Stimulated activated CD4-positive, alpha-beta T cell treated with anti-CD3 and anti-CD28 coated beads, Interleukin-4, amount 100 ng/mL, for 48 hours (primary cell): ENCODE results near the gene LST1.

Source experiments
- DNase-seq, 2 donors: peaks; one replicate each; pipeline ENCODE4 v3.0.0-alpha.2; 2020; ENCODE audit warnings: low read depth in 2 of 2

LST1 gene

DNA sequence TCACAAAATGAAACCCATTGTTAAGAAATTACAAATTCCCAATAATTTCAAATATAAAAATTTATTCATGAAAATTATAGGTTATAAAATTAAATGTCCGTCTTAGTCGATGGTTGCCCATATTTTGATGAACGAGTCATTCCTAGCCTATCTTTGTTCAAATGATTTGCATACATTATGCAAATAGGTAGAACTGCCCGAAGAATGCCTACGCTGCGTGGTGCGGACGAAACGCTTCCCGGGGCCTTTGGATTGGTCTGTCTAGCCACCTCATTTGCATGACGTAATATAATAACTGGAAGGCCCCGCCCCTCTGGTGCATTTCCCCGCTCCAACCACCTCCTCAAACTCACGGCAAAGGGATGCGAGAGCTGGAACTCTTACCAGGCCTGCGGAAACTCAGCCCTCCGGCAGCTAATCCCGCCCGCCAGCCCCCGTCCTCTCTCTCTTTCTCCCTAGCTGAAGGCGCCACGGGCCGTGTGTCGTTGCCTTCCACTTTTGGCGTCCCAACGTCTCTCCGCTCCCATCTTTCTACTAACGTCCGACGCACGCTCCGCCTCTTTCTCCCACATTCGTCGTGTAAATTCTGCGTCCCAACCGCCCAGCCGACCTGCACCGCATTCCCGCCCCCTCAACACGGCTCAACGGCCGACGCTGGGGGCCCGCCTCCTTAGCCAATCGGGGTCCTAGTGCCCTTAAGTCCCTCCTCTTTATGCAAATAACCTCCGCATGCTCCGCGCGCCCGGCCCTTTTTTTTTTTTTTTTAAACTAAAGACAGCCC lies 33.9 kb downstream of the LST1 start:
- peak; percentile 91 to 96 for DNase-seq

DNA sequence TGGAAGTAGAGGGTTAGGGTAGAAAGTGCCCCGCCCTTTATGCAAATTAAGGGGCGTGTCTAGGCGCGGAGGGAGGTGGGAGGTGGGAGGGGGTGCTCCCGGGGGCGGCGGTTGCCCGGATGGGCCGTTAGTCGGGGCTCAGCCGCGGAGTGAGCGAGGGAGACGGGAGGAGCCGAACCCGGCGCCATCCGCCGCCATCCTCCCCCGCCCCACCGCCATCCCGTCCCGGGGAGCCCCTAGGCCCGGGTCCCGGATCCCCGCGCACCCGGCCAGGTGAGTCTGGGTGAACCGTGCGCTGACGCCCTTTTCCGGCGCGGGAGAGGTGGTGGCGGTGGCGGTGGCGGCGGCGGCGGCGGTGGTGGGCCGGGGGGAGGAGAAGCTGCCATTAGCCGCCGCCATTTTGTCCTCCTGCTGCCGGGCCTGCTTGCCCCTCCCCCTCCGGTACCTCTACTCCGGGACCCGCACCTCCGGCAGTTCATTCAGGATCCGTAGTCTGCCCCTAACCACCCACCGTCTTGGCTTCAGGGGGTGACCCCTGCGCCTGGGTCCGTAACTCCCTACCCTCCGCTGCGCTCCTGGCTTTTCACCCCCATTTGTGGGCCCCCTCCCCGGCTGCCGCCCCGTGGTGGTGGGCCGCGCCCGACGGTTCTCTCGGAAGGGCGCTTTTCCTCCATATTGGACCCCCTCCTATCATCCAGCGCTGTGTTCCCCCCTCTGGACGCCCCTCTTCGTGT lies 34.7 kb downstream of the LST1 start, which contains the start of gene PRRC2A:
Gene PRRC2A, plus strand, starts transcription at position 130 of the 734 bp plus-strand sequence. CDS start 2,075 bp downstream, outside the sequence.
- peak; percentile 95 for DNase-seq

DNA sequence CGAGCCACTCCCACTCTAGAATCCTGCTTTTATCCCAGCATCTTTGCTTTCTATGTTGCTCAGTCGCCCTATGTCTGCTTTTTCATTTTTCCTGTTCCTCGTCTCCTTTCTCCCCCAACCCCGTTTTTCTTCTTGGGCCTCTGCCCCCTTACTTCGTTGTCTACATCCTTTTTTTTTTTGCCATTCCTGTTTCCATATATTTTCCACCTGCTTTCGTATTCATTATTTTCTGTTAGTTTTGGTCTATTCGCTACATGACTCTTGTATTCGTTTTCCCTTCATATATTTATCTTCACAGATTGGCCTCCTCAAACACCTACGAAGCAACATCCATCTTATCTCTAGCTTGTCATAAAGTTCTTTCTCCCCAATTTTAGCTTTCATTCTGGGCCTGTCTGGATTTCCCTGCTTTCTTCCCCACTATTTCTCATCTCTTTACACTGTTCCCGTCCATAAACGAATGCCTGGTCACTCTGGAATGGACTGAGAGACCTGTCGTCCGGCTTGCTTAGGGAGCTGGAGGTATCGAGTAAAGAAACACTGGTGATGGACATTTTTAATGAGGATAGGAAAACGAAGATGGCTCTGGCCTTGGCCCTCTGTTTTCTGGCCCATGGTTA lies 35.4 kb downstream of the LST1 start:
- DNase-seq = no peak

GRCh38 chr6:31621991-31622390 lies 35.9 kb downstream of the LST1 start:
- no peak for DNase-seq

- no peak for DNase-seq
These were observed 36.6 kb downstream of the LST1 start for GRCh38 chr6:31622684-31623091.

- DNase-seq = no peak
These were observed 38.0 kb downstream of the LST1 start for GRCh38 chr6:31624070-31624469.

- DNase-seq = no peak
These were observed 40.9 kb downstream of the LST1 start for GRCh38 chr6:31626952-31627351.

GRCh38 chr6:31627690-31628287 lies 41.7 kb downstream of the LST1 start:
- DNase-seq = no peak

DNA sequence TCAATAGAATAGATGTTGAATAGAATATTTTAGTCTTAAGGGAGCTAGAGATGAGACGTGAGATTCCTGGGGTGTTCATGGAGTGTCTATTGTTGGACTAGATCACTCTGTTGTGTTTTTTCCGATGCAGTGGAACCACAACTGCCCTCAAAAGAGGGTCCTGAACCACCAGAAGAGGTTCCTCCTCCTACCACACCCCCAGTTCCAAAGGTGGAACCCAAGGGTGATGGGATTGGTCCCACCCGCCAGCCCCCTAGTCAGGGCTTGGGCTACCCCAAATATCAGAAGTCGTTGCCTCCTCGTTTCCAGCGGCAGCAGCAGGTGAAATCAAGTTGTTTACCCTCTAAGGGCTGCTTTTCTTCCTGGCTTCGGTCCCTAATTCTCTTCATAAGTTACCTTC lies 42.9 kb downstream of the LST1 start:
- DNase-seq = no peak

DNA sequence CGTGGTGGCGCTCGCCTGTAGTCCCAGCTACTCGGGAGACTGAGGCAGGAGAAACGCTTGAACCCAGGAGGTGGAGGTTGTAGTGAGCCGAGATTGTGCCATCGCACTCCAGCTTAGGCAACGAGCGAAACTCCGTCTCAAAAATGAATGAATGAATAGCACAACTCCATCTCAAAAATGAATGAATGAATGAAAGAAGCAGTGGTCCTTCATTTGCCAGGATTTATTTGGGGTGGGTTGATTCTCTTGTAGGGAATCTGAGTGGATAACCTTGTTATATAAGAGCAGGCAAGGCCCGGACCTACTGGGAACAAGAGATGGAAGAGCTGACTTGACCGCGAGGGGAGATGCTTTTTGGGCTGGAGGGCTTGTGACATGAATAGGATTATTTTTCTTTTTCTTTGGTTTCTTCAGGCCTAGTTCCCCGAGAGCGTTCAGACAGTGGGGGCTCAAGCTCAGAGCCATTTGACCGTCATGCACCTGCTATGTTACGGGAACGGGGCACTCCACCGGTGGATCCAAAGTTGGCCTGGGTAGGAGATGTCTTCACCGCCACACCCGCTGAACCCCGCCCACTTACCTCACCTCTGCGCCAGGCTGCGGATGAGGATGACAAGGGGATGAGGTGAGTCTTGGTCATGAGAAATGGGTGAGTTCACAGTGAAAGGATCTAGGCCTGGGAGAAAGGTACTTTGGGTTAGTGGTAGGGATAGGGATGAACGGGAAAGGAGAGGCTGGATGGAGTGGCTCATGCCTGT lies 44.3 kb downstream of the LST1 start:
- DNase-seq = no peak

DNA sequence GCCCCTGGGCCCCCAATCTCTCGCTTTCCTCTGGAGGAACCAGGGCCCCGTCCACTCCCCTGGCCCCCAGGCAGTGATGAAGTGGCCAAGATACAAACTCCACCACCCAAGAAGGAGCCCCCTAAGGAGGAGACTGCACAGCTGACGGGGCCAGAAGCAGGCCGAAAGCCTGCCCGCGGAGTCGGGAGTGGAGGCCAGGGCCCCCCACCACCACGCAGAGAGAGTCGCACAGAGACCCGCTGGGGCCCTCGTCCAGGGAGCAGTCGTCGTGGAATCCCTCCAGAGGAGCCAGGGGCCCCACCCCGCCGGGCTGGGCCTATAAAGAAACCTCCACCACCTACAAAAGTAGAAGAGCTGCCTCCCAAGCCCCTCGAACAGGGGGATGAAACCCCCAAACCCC lies 45.1 kb downstream of the LST1 start:
- no peak for DNase-seq

GRCh38 chr6:31631681-31632278 lies 45.7 kb downstream of the LST1 start:
- DNase-seq = no peak

DNA sequence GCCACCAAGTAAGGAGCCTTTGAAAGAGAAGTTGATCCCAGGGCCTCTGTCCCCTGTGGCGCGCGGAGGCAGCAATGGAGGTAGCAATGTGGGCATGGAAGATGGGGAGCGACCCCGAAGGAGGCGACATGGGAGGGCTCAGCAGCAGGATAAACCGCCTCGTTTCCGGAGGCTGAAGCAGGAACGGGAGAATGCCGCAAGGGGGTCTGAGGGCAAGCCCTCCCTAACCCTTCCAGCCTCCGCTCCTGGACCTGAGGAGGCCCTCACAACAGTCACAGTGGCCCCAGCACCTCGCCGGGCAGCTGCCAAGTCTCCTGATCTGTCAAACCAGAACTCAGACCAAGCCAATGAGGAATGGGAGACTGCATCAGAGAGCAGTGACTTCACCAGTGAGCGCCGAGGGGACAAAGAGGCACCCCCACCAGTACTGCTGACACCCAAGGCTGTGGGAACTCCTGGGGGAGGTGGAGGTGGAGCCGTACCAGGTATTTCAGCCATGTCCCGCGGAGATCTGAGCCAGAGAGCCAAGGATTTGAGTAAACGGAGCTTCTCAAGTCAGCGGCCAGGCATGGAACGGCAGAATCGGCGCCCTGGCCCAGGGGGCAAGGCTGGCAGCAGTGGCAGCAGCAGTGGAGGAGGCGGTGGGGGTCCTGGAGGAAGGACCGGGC lies 46.3 kb downstream of the LST1 start:
- no peak for DNase-seq

DNA sequence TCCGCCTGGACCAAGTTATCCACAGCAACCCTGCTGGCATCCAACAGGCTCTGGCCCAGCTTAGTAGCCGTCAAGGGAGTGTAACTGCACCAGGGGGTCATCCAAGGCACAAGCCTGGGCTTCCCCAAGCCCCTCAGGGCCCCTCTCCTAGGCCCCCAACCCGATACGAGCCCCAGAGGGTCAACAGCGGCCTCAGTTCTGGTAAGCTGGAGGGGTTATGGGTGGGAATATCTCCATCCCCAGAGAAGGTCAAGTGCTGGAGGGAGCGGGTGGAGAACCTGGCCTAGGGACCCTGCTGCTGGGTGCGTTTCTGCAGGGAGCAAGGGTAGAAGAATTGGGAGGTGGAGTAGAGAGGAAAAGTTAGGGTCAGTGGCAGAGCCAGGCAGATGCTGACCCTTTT lies 47.4 kb downstream of the LST1 start:
- DNase-seq = no peak

DNA sequence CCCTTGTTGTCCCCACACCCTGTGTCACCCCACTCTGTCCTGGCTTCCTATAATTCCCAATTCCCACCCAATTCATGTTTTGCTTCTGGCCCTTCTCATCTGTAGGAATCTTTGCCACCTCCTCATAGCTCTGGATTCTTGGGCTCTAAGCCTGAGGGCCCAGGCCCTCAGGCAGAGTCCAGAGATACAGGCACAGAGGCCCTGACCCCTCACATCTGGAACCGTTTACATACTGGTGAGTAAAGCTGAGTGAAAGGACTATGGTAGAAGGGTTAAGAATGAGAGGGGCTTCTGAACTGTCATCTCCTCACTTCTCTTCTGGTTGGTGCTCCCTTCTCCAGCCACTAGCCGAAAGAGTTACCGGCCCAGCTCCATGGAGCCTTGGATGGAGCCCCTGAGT lies 48.1 kb downstream of the LST1 start:
- DNase-seq = no peak

DNA sequence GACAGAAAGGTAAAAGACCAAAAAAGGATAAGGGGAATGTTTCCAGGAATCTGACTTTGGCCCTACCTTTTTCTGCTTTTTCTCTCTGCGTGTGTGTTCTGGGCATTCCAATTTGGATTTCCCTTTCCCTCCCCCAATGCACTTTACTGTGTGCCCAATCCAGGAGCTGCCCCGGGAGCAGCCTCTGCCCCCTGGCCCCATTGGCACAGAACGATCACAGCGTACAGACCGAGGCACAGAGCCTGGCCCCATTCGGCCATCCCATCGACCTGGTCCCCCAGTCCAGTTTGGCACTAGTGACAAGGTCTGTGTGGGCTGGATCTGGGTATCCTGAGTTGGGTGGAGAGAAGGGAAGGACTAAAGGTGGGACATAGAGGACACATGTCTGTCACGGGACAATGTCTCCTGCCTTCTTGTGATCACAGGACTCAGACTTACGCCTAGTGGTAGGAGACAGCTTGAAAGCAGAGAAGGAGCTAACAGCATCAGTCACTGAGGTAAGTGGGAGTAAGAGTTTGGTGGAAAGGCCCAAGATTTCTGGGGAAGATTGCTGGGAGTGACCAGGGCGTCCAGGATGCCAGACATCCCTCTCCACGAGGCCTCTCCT lies 49.0 kb downstream of the LST1 start:
- DNase-seq = no peak

DNA sequence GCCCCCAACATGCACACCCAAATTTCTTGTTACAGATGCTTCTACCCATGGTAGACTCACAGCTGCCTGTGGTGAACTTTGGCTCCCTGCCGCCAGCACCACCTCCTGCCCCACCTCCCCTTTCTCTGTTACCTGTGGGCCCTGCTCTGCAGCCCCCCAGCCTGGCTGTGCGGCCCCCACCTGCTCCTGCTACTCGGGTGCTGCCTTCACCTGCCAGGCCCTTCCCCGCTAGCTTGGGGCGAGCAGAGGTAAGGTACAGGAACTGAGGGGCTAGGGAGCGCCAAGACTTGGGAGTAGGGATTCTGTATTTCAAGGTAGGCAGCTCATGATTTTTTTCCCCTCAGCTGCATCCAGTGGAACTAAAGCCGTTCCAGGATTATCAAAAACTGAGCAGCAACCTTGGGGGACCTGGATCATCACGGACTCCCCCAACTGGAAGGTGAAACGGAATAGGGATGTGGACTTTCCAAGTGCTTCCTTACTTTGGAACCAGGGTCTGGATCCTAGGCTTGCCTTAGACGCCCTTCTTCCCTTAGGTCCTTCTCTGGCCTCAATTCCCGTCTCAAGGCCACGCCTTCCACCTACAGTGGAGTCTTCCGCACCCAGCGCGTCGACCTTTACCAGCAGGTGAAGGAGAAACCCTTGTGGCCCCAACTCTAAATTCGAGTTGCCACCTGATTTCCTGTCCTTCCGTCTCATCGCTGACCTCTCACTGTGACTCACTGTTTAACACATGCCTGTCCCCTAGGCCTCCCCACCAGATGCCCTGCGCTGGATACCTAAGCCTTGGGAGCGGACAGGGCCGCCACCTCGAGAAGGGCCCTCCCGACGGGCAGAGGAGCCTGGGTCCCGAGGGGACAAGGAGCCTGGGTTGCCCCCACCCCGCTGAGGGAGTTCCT lies 50.9 kb downstream of the LST1 start:
- DNase-seq = no peak
